GM12865 (cell line): ENCODE results near the gene GRP.

ENCODE experiments used
- DNase-seq: peaks from one replicate; pipeline ENCODE4 v3.0.0; 2010; ENCODE audit warnings: low read depth
- H3K4me3 ChIP-seq: 2 replicates; pipeline ENCODE4 v1.5.1; 2011; ENCODE audit warnings: mild to moderate bottlenecking, low read depth, low read length, control low read depth
- CTCF ChIP-seq: IDR thresholded peaks from 2 replicates; pipeline ENCODE4 v1.5.1; 2011; ENCODE audit warnings: low read length, control low read depth, low read depth, inconsistent platforms; ENCODE audit not compliant: insufficient read depth; ENCODE audit errors: missing control alignments

Gene GRP

DNA sequence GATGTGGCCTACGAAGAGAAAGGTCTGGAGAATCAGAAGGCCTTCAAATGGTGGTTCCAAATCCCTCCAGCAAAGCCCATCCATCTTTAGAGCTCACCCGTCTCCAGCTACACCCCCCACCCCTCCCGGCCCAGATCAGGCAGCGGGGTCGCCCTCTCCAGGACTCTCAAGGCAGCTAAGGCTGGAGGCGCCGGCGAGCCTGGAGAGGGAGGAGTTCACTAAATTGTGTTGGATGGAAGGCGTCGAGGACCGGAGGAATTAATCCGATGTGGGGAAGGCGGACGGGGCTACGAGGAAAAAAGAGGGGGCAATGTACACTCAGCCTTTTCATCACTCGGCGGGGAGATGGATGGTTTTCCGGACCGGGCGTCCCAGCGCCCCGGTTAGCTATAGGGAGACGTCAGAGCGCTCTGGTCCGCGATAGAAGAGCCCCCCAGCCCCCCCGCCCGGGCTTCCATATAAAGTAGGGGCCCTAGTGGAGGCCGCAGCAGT lies at the start of gene GRP:
TSS of gene GRP (plus strand) at position 487 of the 492 bp plus-strand sequence. CDS start 108 bp downstream, outside the sequence.
- no peak for TF ChIP-seq CTCF
- no peak for DNase-seq
- H3K4me3 ChIP-seq, result no peak within 1 kb of the TSS

DNA sequence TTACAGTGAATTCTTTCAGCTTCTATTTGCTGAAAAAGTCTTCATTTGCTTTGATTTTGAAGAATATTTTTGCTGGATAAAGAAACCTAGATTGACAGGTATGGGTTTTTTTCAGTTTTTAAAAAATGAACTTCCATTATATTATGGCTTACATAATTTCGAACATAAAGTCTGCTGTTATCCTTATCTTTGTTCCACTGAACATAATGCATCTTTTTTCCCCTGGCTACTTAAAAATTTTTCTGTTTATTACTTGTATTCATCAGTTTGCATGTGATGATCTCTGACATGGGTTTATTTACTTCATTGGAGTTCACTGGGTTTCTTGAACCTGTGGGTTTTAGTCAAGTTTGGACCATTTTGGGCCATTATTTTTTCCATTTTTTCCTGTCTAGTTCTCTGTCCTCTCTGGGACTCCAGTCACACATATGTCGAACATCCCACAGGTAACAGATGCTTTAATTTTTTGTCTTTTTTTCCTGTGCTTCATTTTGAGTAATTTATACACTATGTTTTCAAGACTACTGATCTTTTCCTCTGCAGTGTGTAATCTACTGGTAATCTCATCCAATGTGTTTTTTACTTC lies 47.2 kb upstream of the GRP start:
- TF ChIP-seq CTCF, result no peak

DNA sequence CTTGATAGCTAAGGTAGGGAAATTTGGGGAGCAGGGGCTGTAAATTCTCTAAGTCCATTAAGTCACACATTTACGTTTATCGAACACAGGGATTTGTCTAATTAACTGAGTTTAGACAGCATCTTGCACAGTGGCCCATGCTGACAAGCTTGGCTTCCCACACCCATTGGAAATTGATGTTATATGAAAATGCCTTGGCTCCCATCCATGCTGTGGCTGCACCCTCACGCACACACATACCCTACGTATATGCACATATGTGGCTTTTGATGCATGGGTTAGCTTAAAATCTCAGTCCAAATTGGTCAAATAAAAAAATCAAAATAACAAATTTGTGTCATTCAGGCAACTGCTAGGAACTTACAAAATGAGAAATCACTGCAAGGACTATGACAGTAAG lies 42.5 kb upstream of the GRP start:
- H3K4me3 ChIP-seq, result no peak overlapping the region
- no peak for DNase-seq
- TF ChIP-seq CTCF, result no peak

More for the DNA sequence above, 47.2 kb upstream of the GRP start:
- H3K4me3 ChIP-seq, result no peak overlapping the region
- DNase-seq, result no peak

GRCh38 chr18:59180150-59180845 lies 39.7 kb upstream of the GRP start:
- no peak for TF ChIP-seq CTCF
- DNase-seq, result no peak
- H3K4me3 ChIP-seq, result no peak overlapping the region

DNA sequence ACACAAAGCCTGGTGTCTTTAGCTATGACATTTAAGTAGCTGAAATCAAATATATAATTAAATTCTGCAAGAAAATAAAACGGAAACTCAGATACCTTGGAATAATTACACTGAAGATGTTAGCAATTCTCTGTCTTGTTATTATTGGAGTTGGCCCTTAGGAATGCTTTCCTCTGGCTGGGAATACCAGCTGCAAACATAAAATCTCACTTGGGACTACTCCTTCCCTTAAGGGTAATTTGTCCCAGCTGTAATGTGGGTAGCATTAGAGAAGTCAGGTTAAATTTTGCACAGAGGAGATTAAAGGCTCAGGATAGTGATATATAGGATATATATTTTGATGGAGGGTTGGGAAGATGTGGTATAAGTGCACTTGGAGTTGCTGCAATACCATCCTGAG lies 37.3 kb upstream of the GRP start:
- no peak overlapping the region for H3K4me3 ChIP-seq
- no peak for DNase-seq
- no peak for TF ChIP-seq CTCF

- DNase-seq, result no peak
- H3K4me3 ChIP-seq, result no peak overlapping the region
- no peak for TF ChIP-seq CTCF
Observed at GRCh38 chr18:59189008-59189407, 30.9 kb upstream of the GRP start.
